Panc1 (cell line): Measurements from ENCODE around the gene PRAMEF15. TPM values are rescaled to one million over a fixed set of nuclear protein-coding genes. Genes with fewer than 3 reads are reported as not detected.

Experiments used
- total RNA-seq: library from RNA; stranded (reverse); gene quantifications from one replicate; pipeline ENCODE4 v1.2.1, GENCODE V29; 2021; ENCODE audit not compliant: unreplicated experiment

PRAMEF15 gene
- total RNA-seq, 1 experiment from 2014 or later = not detected

Other genes with a start within 250 kb of the PRAMEF15 start
- not detected for gene PRAMEF25, start 244.8 kb upstream of the PRAMEF15 start, total RNA-seq
- not detected for gene HNRNPCL2, start 198.7 kb upstream of the PRAMEF15 start, total RNA-seq
- not detected for gene PRAMEF26, start 159.6 kb upstream of the PRAMEF15 start, total RNA-seq
- gene HNRNPCL4, start 149.9 kb upstream of the PRAMEF15 start, total RNA-seq = not detected
- gene PRAMEF9, start 143.7 kb upstream of the PRAMEF15 start, total RNA-seq = not detected
- not detected for gene PRAMEF13, start 114.2 kb upstream of the PRAMEF15 start, total RNA-seq
- gene PRAMEF18, start 89.4 kb upstream of the PRAMEF15 start, total RNA-seq = not detected
- not detected for gene PRAMEF5, start 61.4 kb upstream of the PRAMEF15 start, total RNA-seq
- not detected for gene PRAMEF8, start 30.4 kb upstream of the PRAMEF15 start, total RNA-seq
- not detected for gene PRAMEF33, start 12.0 kb upstream of the PRAMEF15 start, total RNA-seq
- gene PRAMEF14, start 31.6 kb downstream of the PRAMEF15 start, total RNA-seq = not detected
- gene PRAMEF19, start 56.4 kb downstream of the PRAMEF15 start, total RNA-seq = not detected
- gene PRAMEF17, start 74.1 kb downstream of the PRAMEF15 start, total RNA-seq = not detected
- not detected for gene PRAMEF20, start 94.9 kb downstream of the PRAMEF15 start, total RNA-seq
- gene LRRC38, start 198.4 kb downstream of the PRAMEF15 start, total RNA-seq = not detected